ENCODE results near the gene GPR183. TPM values are rescaled to one million over a fixed set of nuclear protein-coding genes. Genes with fewer than 3 reads are reported as not detected.
A peak's percentile ranks its signal among the peaks of the same experiment; 100 is the strongest.

The GPR183 gene
- total and polyA plus RNA-seq, 9 donors, result 1.4 to 3.0 (median 1.9) TPM

DNA sequence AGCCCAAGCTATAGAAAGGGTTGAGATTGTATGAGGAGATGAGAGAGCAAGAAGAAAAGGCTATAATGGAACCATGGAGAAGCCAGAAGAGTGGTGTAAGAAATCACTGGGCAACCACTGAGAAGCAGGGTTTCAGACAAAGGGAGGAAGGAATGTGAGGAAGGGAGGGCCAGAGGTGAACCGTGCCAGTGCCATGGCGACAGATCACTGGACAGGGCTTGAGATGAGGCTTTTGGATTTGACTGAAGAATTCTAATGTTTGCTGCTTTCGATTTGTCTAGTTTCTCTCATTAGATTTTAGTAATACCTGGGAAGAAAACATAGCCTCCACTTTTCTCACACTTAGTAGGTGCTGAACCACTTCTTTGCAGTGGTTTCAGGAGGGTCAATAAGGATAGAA, 6.3 kb upstream of the GPR183 start:
- no peak for DNase-seq
- Histone ChIP-seq H3K4me3 (ENCODE audit: low read length) (no peak overlapping the region), H3K9me3 (replicated peaks; ENCODE audit: control insufficient read depth, low read depth, low read length) (no peaks in the 10 kb centered on the region), H3K27ac (ENCODE audit: low read length) (peak overlapping the region; percentile 40), H3K27me3 (ENCODE audit: control insufficient read depth, insufficient read depth, low read length) (no peaks in the 10 kb centered on the region), H3K36me3 (ENCODE audit: control insufficient read depth, insufficient read depth, low read length) (peaks cover 4% of the 10 kb centered on the region), H3K4me1 (ENCODE audit: control insufficient read depth, insufficient read depth, low read length) (peaks cover 2% of the 10 kb centered on the region)
- 75% methylated on average over 2 of the region's 3 CpGs for WGBS (ENCODE audit: insufficient coverage)

GRCh38 chr13:99312493-99312883, 5.3 kb upstream of the GPR183 start:
- Histone ChIP-seq H3K27ac (ENCODE audit: low read length) (peak overlapping the region; percentile 59), H3K27me3 (ENCODE audit: control insufficient read depth, insufficient read depth, low read length) (no peaks in the 10 kb centered on the region), H3K4me1 (ENCODE audit: control insufficient read depth, insufficient read depth, low read length) (peaks cover 2% of the 10 kb centered on the region), H3K4me3 (ENCODE audit: low read length) (no peak overlapping the region), H3K9me3 (replicated peaks; ENCODE audit: control insufficient read depth, low read depth, low read length) (no peaks in the 10 kb centered on the region), H3K36me3 (ENCODE audit: control insufficient read depth, insufficient read depth, low read length) (peaks cover 4% of the 10 kb centered on the region)
- 54% methylated on average over 6 of the region's 7 CpGs for WGBS (ENCODE audit: insufficient coverage)
- peak; percentile 87 for DNase-seq

- Histone ChIP-seq H3K9me3 (replicated peaks; ENCODE audit: control insufficient read depth, low read depth, low read length) (no peaks in the 10 kb centered on the region), H3K4me3 (ENCODE audit: low read length) (no peak overlapping the region), H3K27me3 (ENCODE audit: control insufficient read depth, insufficient read depth, low read length) (no peaks in the 10 kb centered on the region), H3K36me3 (ENCODE audit: control insufficient read depth, insufficient read depth, low read length) (peaks cover 4% of the 10 kb centered on the region), H3K4me1 (ENCODE audit: control insufficient read depth, insufficient read depth, low read length) (peaks cover 2% of the 10 kb centered on the region), H3K27ac (ENCODE audit: low read length) (peak overlapping the region; percentile 59)
- peak; percentile 46 for DNase-seq
- 88% methylated on average over 8 of the region's 10 CpGs for WGBS (ENCODE audit: insufficient coverage)
Measured at GRCh38 chr13:99311748-99312492, 4.7 kb upstream of the GPR183 start.

- H3K4me1 ChIP-seq (ENCODE audit: control insufficient read depth, insufficient read depth, low read length), result peaks cover 2% of the 10 kb centered on the region
- WGBS (ENCODE audit: insufficient coverage), result 91% methylated on average over 4 of the region's 4 CpGs
- peaks cover 4% of the 10 kb centered on the region for H3K36me3 ChIP-seq (ENCODE audit: control insufficient read depth, insufficient read depth, low read length)
Measured at GRCh38 chr13:99311137-99311536, 3.9 kb upstream of the GPR183 start.

DNA sequence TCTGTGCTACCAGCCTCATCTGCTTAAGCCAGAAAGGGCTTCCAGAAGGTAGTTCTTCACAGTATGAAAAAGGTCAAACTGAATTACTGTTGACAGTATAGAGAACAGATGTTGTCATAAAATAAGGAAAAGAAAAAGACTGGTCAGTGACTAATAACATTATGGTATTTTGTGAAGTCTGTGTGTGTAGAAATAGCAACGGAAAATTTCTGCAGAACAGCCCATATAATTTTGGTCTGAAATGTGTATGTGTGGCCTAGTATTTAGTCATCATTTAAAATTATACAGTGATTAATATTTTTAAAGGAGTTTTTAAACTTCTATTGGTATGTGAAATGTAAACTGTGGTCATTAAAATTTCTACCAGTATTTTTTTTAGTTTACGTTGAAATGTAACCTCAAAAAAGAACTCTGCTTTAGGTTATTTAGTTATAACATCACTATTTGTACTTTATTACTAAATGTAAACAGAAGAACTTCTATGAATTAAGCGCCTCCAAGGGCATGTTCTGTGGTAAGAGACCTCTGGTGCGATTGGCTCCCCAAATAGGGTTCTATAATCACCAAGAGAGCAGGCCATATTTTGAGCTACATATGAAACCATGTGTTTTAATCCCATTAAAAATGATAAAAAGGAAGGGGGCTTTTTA, 3.3 kb upstream of the GPR183 start:
- Histone ChIP-seq H3K4me3 (ENCODE audit: low read length) (no peak overlapping the region), H3K4me1 (ENCODE audit: control insufficient read depth, insufficient read depth, low read length) (peaks cover 2% of the 10 kb centered on the region), H3K27me3 (ENCODE audit: control insufficient read depth, insufficient read depth, low read length) (no peaks in the 10 kb centered on the region), H3K27ac (ENCODE audit: low read length) (no peak overlapping the region), H3K36me3 (ENCODE audit: control insufficient read depth, insufficient read depth, low read length) (peaks cover 4% of the 10 kb centered on the region), H3K9me3 (replicated peaks; ENCODE audit: control insufficient read depth, low read depth, low read length) (no peaks in the 10 kb centered on the region)
- peak; percentile 30 for DNase-seq
- no CpG with 5 or more reads among the region's 4 CpGs for WGBS (ENCODE audit: insufficient coverage)

More at GRCh38 chr13:99311137-99311536, 3.9 kb upstream of the GPR183 start:
- Histone ChIP-seq H3K4me3 (ENCODE audit: low read length) (no peak overlapping the region), H3K27ac (ENCODE audit: low read length) (no peak overlapping the region), H3K9me3 (replicated peaks; ENCODE audit: control insufficient read depth, low read depth, low read length) (no peaks in the 10 kb centered on the region), H3K27me3 (ENCODE audit: control insufficient read depth, insufficient read depth, low read length) (no peaks in the 10 kb centered on the region)
- no peak for DNase-seq

GRCh38 chr13:99308471-99309087, 1.4 kb upstream of the GPR183 start:
- Histone ChIP-seq H3K4me1 (ENCODE audit: control insufficient read depth, insufficient read depth, low read length) (peaks cover 2% of the 10 kb centered on the region), H3K27me3 (ENCODE audit: control insufficient read depth, insufficient read depth, low read length) (no peaks in the 10 kb centered on the region), H3K9me3 (replicated peaks; ENCODE audit: control insufficient read depth, low read depth, low read length) (no peaks in the 10 kb centered on the region), H3K27ac (ENCODE audit: low read length) (no peak overlapping the region), H3K36me3 (ENCODE audit: control insufficient read depth, insufficient read depth, low read length) (peaks cover 4% of the 10 kb centered on the region), H3K4me3 (ENCODE audit: low read length) (no peak overlapping the region)
- DNase-seq, result peak; percentile 57
- no CpG with 5 or more reads among the region's 3 CpGs for WGBS (ENCODE audit: insufficient coverage)

- no peak for DNase-seq
- H3K4me1 ChIP-seq (ENCODE audit: control insufficient read depth, insufficient read depth, low read length), result peaks cover 2% of the 10 kb centered on the region
- WGBS (ENCODE audit: insufficient coverage), result 65% methylated on average over 2 of the region's 6 CpGs
- no peak overlapping the region for H3K4me3 ChIP-seq (ENCODE audit: low read length)
- H3K9me3 ChIP-seq (replicated peaks; ENCODE audit: control insufficient read depth, low read depth, low read length), result no peaks in the 10 kb centered on the region
- H3K36me3 ChIP-seq (ENCODE audit: control insufficient read depth, insufficient read depth, low read length), result peaks cover 6% of the 10 kb centered on the region
- no peak overlapping the region for H3K27ac ChIP-seq (ENCODE audit: low read length)
- H3K27me3 ChIP-seq (ENCODE audit: control insufficient read depth, insufficient read depth, low read length), result no peaks in the 10 kb centered on the region
Measured at GRCh38 chr13:99307648-99308339, 595 bp upstream of the GPR183 start.

GRCh38 chr13:99305566-99305965, 1.6 kb downstream of the GPR183 start:
- Histone ChIP-seq H3K27ac (ENCODE audit: low read length) (no peak overlapping the region), H3K9me3 (replicated peaks; ENCODE audit: control insufficient read depth, low read depth, low read length) (no peaks in the 10 kb centered on the region), H3K27me3 (ENCODE audit: control insufficient read depth, insufficient read depth, low read length) (no peaks in the 10 kb centered on the region), H3K36me3 (ENCODE audit: control insufficient read depth, insufficient read depth, low read length) (peaks cover 7% of the 10 kb centered on the region), H3K4me3 (ENCODE audit: low read length) (no peak overlapping the region), H3K4me1 (ENCODE audit: control insufficient read depth, insufficient read depth, low read length) (no peaks in the 10 kb centered on the region)
- no peak for DNase-seq
- 92% methylated on average over 2 of the region's 8 CpGs for WGBS (ENCODE audit: insufficient coverage)

DNA sequence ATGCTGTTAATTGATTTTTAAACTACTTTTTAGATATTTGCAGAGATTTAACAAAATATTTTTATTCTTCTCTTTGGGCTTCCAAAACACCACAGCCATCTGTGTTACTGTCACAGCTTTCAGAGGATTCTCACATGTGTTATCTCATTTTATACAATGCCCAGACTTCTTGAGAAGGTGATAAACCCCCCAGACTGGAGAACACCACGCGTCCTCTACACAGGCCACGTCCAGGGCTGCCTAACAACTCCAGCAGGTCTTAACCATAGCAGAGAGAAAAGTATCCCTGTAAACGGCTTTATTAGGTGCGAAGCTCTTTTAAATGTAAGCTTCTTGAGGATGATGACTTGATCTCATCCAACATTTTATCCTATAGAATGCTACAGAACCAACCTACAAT, 2.0 kb downstream of the GPR183 start:
- Histone ChIP-seq H3K27me3 (ENCODE audit: control insufficient read depth, insufficient read depth, low read length) (no peaks in the 10 kb centered on the region), H3K27ac (ENCODE audit: low read length) (no peak overlapping the region), H3K36me3 (ENCODE audit: control insufficient read depth, insufficient read depth, low read length) (peaks cover 7% of the 10 kb centered on the region), H3K4me3 (ENCODE audit: low read length) (no peak overlapping the region), H3K4me1 (ENCODE audit: control insufficient read depth, insufficient read depth, low read length) (no peaks in the 10 kb centered on the region), H3K9me3 (replicated peaks; ENCODE audit: control insufficient read depth, low read depth, low read length) (no peaks in the 10 kb centered on the region)
- WGBS (ENCODE audit: insufficient coverage), result no CpG with 5 or more reads among the region's 5 CpGs
- no peak for DNase-seq

DNA sequence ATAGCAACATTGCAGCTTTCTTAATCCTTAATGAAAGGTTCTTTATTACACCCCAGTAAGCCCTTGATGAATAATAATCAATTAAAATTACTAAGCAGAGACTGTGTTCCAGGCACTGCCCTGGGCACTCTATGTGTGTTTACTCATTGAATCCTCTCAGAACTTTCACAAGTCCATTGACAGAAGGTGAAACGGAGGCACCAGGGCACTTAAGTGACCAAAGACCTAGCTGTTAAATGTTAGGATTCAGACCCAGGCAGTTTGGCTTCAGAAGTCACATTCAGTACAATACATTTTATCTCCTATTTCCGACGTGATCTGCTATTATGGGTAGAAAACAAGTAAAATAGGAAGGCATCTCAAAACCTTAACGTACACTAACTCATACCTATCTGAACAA, 2.7 kb downstream of the GPR183 start:
- Histone ChIP-seq H3K27ac (ENCODE audit: low read length) (no peak overlapping the region), H3K9me3 (replicated peaks; ENCODE audit: control insufficient read depth, low read depth, low read length) (no peaks in the 10 kb centered on the region), H3K36me3 (ENCODE audit: control insufficient read depth, insufficient read depth, low read length) (peaks cover 5% of the 10 kb centered on the region), H3K4me1 (ENCODE audit: control insufficient read depth, insufficient read depth, low read length) (no peaks in the 10 kb centered on the region), H3K4me3 (ENCODE audit: low read length) (no peak overlapping the region), H3K27me3 (ENCODE audit: control insufficient read depth, insufficient read depth, low read length) (no peaks in the 10 kb centered on the region)
- WGBS (ENCODE audit: insufficient coverage), result no CpG with 5 or more reads among the region's 4 CpGs
- DNase-seq, result no peak

Measured in muscle of leg (tissue), 11 donors.